ENCODE measurements around the gene PAEP. TPM values are rescaled to one million over a fixed set of nuclear protein-coding genes. Genes with fewer than 3 reads are reported as not detected.
A peak's percentile ranks its signal among the peaks of the same experiment; 100 is the strongest.
"Not testable (repeated sequence)": the region's sequence is repeated elsewhere in the genome, so short reads cannot be mapped to it uniquely, and the experiment has no call there.

Gene PAEP
- total and polyA plus RNA-seq, 8 donors, result not detected

GRCh38 chr9:135525241-135526088, 36.1 kb upstream of the PAEP start:
- TF ChIP-seq POLR2AphosphoS5 (IDR thresholded peaks at IDR 0.05) (no peak), EP300 (IDR thresholded peaks at IDR 0.05) (no peak), CTCF (IDR thresholded peaks at IDR 0.05) (no peak), POLR2A (IDR thresholded peaks at IDR 0.05) (no peak)
- WGBS, 5 donors, result 77 to 82% (median 81%) methylated on average over 19 to 31 of the region's 31 CpGs
- H3K9me3 ChIP-seq, result peaks cover 0 to 7% (median 0%) of the 10 kb centered on the region in 4 donors
- intact Hi-C loops (cut with DNase I; ENCODE audit: low total_unique reads), result no loop called here
- no peak overlapping the region for H3K4me3 ChIP-seq
- H3K27me3 ChIP-seq, result peaks cover 0 to 68% (median 16%) of the 10 kb centered on the region in 3 donors
- no peaks in the 10 kb centered on the region for H3K4me1 ChIP-seq
- H3K36me3 ChIP-seq, result no peaks in the 10 kb centered on the region
- DNase-seq, result peak in 1 of 2 donors; percentile 14
- H3K27ac ChIP-seq, result no peak overlapping the region

GRCh38 chr9:135526089-135526729, 35.3 kb upstream of the PAEP start:
- 54 to 75% (median 74%) methylated on average over 6 to 11 of the region's 11 CpGs for WGBS, 5 donors
- TF ChIP-seq POLR2AphosphoS5 (IDR thresholded peaks at IDR 0.05), result no peak
- TF ChIP-seq CTCF (IDR thresholded peaks at IDR 0.05), result no peak
- TF ChIP-seq EP300 (IDR thresholded peaks at IDR 0.05), result no peak
- no peak for TF ChIP-seq POLR2A (IDR thresholded peaks at IDR 0.05)
- H3K9me3 ChIP-seq, result peaks cover 0 to 7% (median 0%) of the 10 kb centered on the region in 4 donors
- no peak overlapping the region for H3K4me3 ChIP-seq
- peaks cover 0 to 70% (median 13%) of the 10 kb centered on the region in 3 donors for H3K27me3 ChIP-seq
- intact Hi-C loops (cut with DNase I; ENCODE audit: low total_unique reads), result no loop called here
- DNase-seq, result peak in 1 of 2 donors; percentile 21
- H3K27ac ChIP-seq, result no peak overlapping the region
- H3K4me1 ChIP-seq, result no peaks in the 10 kb centered on the region
- no peaks in the 10 kb centered on the region for H3K36me3 ChIP-seq

- intact Hi-C loops (cut with DNase I; ENCODE audit: low total_unique reads), result no loop called here
- TF ChIP-seq EP300 (IDR thresholded peaks at IDR 0.05), result no peak
- TF ChIP-seq POLR2AphosphoS5 (IDR thresholded peaks at IDR 0.05), result no peak
- no peak for TF ChIP-seq CTCF (IDR thresholded peaks at IDR 0.05)
- no peak for TF ChIP-seq POLR2A (IDR thresholded peaks at IDR 0.05)
- no peak overlapping the region for H3K27ac ChIP-seq
- peaks cover 0 to 69% (median 8%) of the 10 kb centered on the region in 3 donors for H3K27me3 ChIP-seq
- no peaks in the 10 kb centered on the region for H3K4me1 ChIP-seq
- H3K9me3 ChIP-seq, result peaks cover 0 to 7% (median 0%) of the 10 kb centered on the region in 4 donors
- 61 to 67% (median 64%) methylated on average over 22 to 30 of the region's 30 CpGs for WGBS, 5 donors
- H3K4me3 ChIP-seq, result no peak overlapping the region
- DNase-seq, result peak in 1 of 2 donors; percentile 18
- H3K36me3 ChIP-seq, result no peaks in the 10 kb centered on the region
These were observed 34.6 kb upstream of the PAEP start for GRCh38 chr9:135526730-135527571.

GRCh38 chr9:135528842-135529435, 32.6 kb upstream of the PAEP start:
- H3K27ac ChIP-seq; intact Hi-C loops (cut with DNase I; ENCODE audit: low total_unique reads); H3K9me3 ChIP-seq; H3K4me3 ChIP-seq; H3K36me3 ChIP-seq; DNase-seq; H3K4me1 ChIP-seq: not testable (repeated sequence)
- WGBS, 5 donors, result 92 to 97% (median 95%) methylated on average over 10 of the region's 10 CpGs
- H3K27me3 ChIP-seq, result peaks cover 0 to 58% (median 2%) of the 10 kb centered on the region in 3 donors
